Common myeloid progenitor, CD34-positive (primary cell): Measurements from ENCODE around the gene NPAS3.

Source experiments
- CTCF ChIA-PET: fragments of 350-600 bp; sonication (Branson Sonifier 250); formaldehyde crosslinking; loops from one replicate; lab custom pipeline; 2021; ENCODE audit warnings: antibody characterized with exemption; lab: Charles Lee
- POLR2A ChIA-PET: fragments of 350-600 bp; sonication (Branson Sonifier 250); formaldehyde crosslinking; loops from one replicate; lab custom pipeline; 2021; ENCODE audit warnings: antibody characterized with exemption; lab: Charles Lee
- DNase-seq, 3 donors: peaks; one replicate each; pipeline versions ENCODE4 v3.0.0 to v3.0.0-alpha.2; 2013
- H3K27ac ChIP-seq, 2 experiments: 1 replicate in 1 of 2; 2 replicates in 1 of 2; pipeline ENCODE4 v1.7.0; 2013; ENCODE audit warnings: inconsistent platforms in 2 of 2, low read length in 2 of 2, mild to moderate bottlenecking in 2 of 2, low read depth in 1 of 2, moderate library complexity in 1 of 2; ENCODE audit not compliant: severe bottlenecking in 2 of 2, insufficient read depth in 1 of 2, poor library complexity in 1 of 2
- H3K27me3 ChIP-seq, 5 experiments: replicated peaks in 2 of 5; 1 replicate in 3 of 5; 2 replicates in 2 of 5; pipeline versions ENCODE4 v1.6.1 to v1.7.0; 2013; ENCODE audit warnings: low read length in 4 of 5, mild to moderate bottlenecking in 2 of 5, moderate library complexity in 2 of 5, inconsistent platforms in 1 of 5; ENCODE audit not compliant: insufficient read depth in 5 of 5, control insufficient read depth in 4 of 5
- H3K36me3 ChIP-seq, 4 experiments: 1 replicate in 2 of 4; 2 replicates in 2 of 4; pipeline versions ENCODE4 v1.6.1 to v1.7.0; 2013; ENCODE audit warnings: low read length in 3 of 4, control low read depth in 1 of 4, mild to moderate bottlenecking in 1 of 4; ENCODE audit not compliant: control insufficient read depth in 4 of 4, insufficient read depth in 4 of 4
- H3K4me1 ChIP-seq, 4 experiments: 1 replicate in 3 of 4; 2 replicates in 1 of 4; pipeline versions ENCODE4 v1.6.1 to v1.7.1; 2013; ENCODE audit warnings: low read length in 3 of 4, mild to moderate bottlenecking in 3 of 4, control low read depth in 1 of 4, inconsistent platforms in 1 of 4, moderate library complexity in 1 of 4; ENCODE audit not compliant: control insufficient read depth in 4 of 4, insufficient read depth in 4 of 4; ENCODE audit errors: control extremely low read depth in 1 of 4
- H3K4me3 ChIP-seq, 7 experiments: 1 replicate in 4 of 7; 2 replicates in 3 of 7; pipeline versions ENCODE4 v1.5.1 to v1.7.0; 2013; ENCODE audit warnings: mild to moderate bottlenecking in 7 of 7, low read length in 6 of 7, moderate library complexity in 6 of 7, inconsistent platforms in 2 of 7, low read depth in 2 of 7, control low read depth in 1 of 7; ENCODE audit not compliant: insufficient read depth in 4 of 7, control insufficient read depth in 1 of 7; ENCODE audit errors: extremely low read depth in 1 of 7
- H3K9me3 ChIP-seq, 5 experiments: 1 replicate in 4 of 5; 2 replicates in 1 of 5; pipeline versions ENCODE4 v1.6.1 to v1.7.1; 2013; ENCODE audit warnings: low read length in 4 of 5, mild to moderate bottlenecking in 2 of 5, inconsistent platforms in 1 of 5, low read depth in 1 of 5, moderate library complexity in 1 of 5; ENCODE audit not compliant: control insufficient read depth in 4 of 5, insufficient read depth in 2 of 5; ENCODE audit errors: control extremely low read depth in 1 of 5
- WGBS: methylation state at CpG from one replicate; pipeline ENCODE4 v1.1.5; 2013; ENCODE audit not compliant: insufficient coverage; 5-methylcytosine and 5-hydroxymethylcytosine counted together

The NPAS3 gene

DNA sequence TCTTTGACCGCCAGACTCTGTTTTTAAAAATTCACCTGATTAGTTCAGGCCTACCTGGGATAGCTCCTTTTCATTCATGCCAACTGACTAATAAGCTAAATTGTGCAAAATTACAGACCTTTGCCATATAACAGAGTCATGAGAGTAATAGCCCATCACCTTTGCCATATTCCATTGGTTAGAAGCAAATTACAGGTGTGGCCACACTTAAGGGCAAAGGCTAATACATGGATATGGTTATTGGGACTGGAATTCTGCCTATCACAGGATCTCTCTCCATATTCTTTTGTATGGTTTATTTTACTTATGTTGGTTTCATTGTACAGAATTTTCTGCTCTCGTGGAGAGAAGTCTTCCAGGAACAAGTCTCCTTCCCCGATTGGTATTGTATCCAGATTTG lies 897.0 kb downstream of the NPAS3 start:
- DNase-seq = no peak
- Histone ChIP-seq H3K36me3 (no peaks in the 10 kb centered on the region), H3K27me3 (no peaks in the 10 kb centered on the region), H3K4me3 (no peak overlapping the region), H3K27ac (no peak overlapping the region), H3K9me3 (peaks cover 0 to 2% (median 0%) of the 10 kb centered on the region in 5 experiments), H3K4me1 (peaks cover 0 to 4% (median 0%) of the 10 kb centered on the region in 4 experiments)
- ChIA-PET POLR2A (interaction anchor here (1.2 kb wide), 1 partner anchor 16 kb away, joined by 3 read pairs; no protein-coding TSS in a partner anchor), CTCF (interaction anchor here (1.3 to 21.5 kb wide), 2 partner anchors 43 to 264 kb away, joined by 3 to 351 read pairs; no protein-coding TSS in a partner anchor)
- 100% methylated on average over 1 of the region's 3 CpGs for WGBS

GRCh38 chr14:33836203-33836899 lies 897.7 kb downstream of the NPAS3 start:
- ChIA-PET CTCF (interaction anchor here (0.8 to 21.5 kb wide), 2 partner anchors 166 to 263 kb away, joined by 3 to 351 read pairs; no protein-coding TSS in a partner anchor), POLR2A (interaction anchor here (1.2 kb wide), 1 partner anchor 16 kb away, joined by 3 read pairs; no protein-coding TSS in a partner anchor)
- WGBS = 91% methylated on average over 4 of the region's 9 CpGs
- peaks cover 0 to 2% (median 0%) of the 10 kb centered on the region in 5 experiments for H3K9me3 ChIP-seq
- DNase-seq = peak in 1 of 3 donors; percentile 28
- H3K4me1 ChIP-seq = peaks cover 0 to 4% (median 0%) of the 10 kb centered on the region in 4 experiments
- no peaks in the 10 kb centered on the region for H3K27me3 ChIP-seq
- no peak overlapping the region for H3K27ac ChIP-seq
- H3K36me3 ChIP-seq = no peaks in the 10 kb centered on the region
- no peak overlapping the region for H3K4me3 ChIP-seq

GRCh38 chr14:33836900-33837577 lies 898.4 kb downstream of the NPAS3 start:
- no peaks in the 10 kb centered on the region for H3K27me3 ChIP-seq
- POLR2A ChIA-PET = no interaction called here
- WGBS = 100% methylated on average over 6 of the region's 10 CpGs
- CTCF ChIA-PET = interaction anchor here (0.8 to 21.5 kb wide), 6 partner anchors 11 to 488 kb away, joined by 3 to 351 read pairs (median 5); no protein-coding TSS in a partner anchor
- no peak overlapping the region for H3K4me3 ChIP-seq
- H3K36me3 ChIP-seq = no peaks in the 10 kb centered on the region
- peaks cover 0 to 2% (median 0%) of the 10 kb centered on the region in 5 experiments for H3K9me3 ChIP-seq
- H3K4me1 ChIP-seq = peaks cover 0 to 4% (median 0%) of the 10 kb centered on the region in 4 experiments
- no peak for DNase-seq
- no peak overlapping the region for H3K27ac ChIP-seq

DNA sequence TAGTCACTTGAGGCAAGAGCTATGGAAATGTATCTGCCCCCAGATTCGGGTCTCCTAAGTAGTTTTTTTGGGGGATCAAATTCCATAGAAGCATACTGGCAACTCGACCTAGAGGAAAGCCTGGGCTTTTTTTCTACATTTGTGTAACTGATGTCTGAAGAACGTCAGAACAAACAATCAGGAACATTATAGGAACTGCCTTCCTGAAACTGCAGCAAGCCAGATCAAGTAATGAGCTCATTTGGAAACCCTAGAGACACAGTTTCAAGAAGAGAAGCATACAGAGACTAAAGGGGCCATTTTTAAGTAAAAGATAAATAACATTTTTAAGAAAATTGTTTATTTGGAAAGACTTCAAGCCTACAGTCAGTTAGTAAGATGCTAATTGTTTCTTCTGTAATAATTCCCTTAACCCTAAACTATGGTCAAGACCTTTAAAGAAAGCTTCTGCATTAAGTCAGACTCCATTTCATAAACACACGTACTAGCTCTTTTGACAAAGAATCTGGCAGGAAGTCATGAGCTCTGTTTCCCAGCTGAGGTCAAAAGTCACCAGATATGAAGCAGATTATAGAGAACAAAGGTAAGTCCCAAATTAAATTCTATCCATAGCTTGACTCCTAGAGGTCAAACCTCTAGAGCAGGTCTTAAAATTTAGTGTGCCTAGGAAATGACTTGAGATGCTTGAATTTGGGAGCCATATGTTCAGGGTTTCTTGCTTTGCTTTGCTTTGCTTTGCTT lies 899.4 kb downstream of the NPAS3 start:
- Histone ChIP-seq H3K27me3 (no peaks in the 10 kb centered on the region), H3K27ac (no peak overlapping the region), H3K9me3 (peaks cover 0 to 2% (median 0%) of the 10 kb centered on the region in 5 experiments), H3K4me3 (no peak overlapping the region), H3K4me1 (peaks cover 0 to 4% (median 0%) of the 10 kb centered on the region in 4 experiments), H3K36me3 (no peaks in the 10 kb centered on the region)
- no peak for DNase-seq
- ChIA-PET POLR2A (interaction anchor here (0.6 to 1.1 kb wide), 2 partner anchors 175 to 187 kb away, joined by 3 to 4 read pairs; no protein-coding TSS in a partner anchor), CTCF (interaction anchor here (0.8 to 21.5 kb wide), 19 partner anchors 9 to 487 kb away, joined by 3 to 351 read pairs (median 4); no protein-coding TSS in a partner anchor)
- 91% methylated on average over 3 of the region's 4 CpGs for WGBS

- H3K4me1 ChIP-seq = peaks cover 0 to 4% (median 0%) of the 10 kb centered on the region in 4 experiments
- DNase-seq = peak; percentile 54 to 76 (median 68)
- H3K27me3 ChIP-seq = no peaks in the 10 kb centered on the region
- no peak overlapping the region for H3K27ac ChIP-seq
- WGBS = 53% methylated on average over 11 of the region's 16 CpGs
- H3K9me3 ChIP-seq = no peaks in the 10 kb centered on the region
- ChIA-PET CTCF (interaction anchor here (0.7 to 21.5 kb wide), 16 partner anchors 11 to 483 kb away, joined by 3 to 351 read pairs (median 4); no protein-coding TSS in a partner anchor), POLR2A (interaction anchor here (1.0 to 1.1 kb wide), 2 partner anchors 174 to 259 kb away, joined by 3 to 4 read pairs; no protein-coding TSS in a partner anchor)
- H3K36me3 ChIP-seq = no peaks in the 10 kb centered on the region
- no peak overlapping the region for H3K4me3 ChIP-seq
Measured at GRCh38 chr14:33839193-33840076, 900.8 kb downstream of the NPAS3 start.

- Histone ChIP-seq H3K27ac (no peak overlapping the region), H3K4me1 (peaks cover 0 to 4% (median 0%) of the 10 kb centered on the region in 4 experiments), H3K27me3 (no peaks in the 10 kb centered on the region), H3K4me3 (no peak overlapping the region), H3K36me3 (no peaks in the 10 kb centered on the region), H3K9me3 (no peaks in the 10 kb centered on the region)
- 100% methylated on average over 3 of the region's 3 CpGs for WGBS
- no peak for DNase-seq
- CTCF ChIA-PET = interaction anchor here (1.0 to 21.5 kb wide), 14 partner anchors 9 to 395 kb away, joined by 3 to 351 read pairs (median 4); no protein-coding TSS in a partner anchor
- POLR2A ChIA-PET = no interaction called here
Measured at GRCh38 chr14:33840797-33841196, 902.1 kb downstream of the NPAS3 start.
